ENCODE measurements around the gene RIBC2.
"Not testable (repeated sequence)": the region's sequence is repeated elsewhere in the genome, so short reads cannot be mapped to it uniquely, and the experiment has no call there.

RIBC2 gene

GRCh38 chr22:45448431-45448830 lies 34.9 kb downstream of the RIBC2 start:
- DNase-seq (ENCODE audit: low read depth in 2 of 2), result no peak

- not testable (repeated sequence) for DNase-seq (ENCODE audit: low read depth in 2 of 2)
Observed at GRCh38 chr22:45449442-45449841, 35.9 kb downstream of the RIBC2 start.

- DNase-seq (ENCODE audit: low read depth in 2 of 2), result no peak
Observed at GRCh38 chr22:45450101-45450785, 36.8 kb downstream of the RIBC2 start.

GRCh38 chr22:45450921-45451651 lies 37.6 kb downstream of the RIBC2 start:
- no peak for DNase-seq (ENCODE audit: low read depth in 2 of 2)

- DNase-seq (ENCODE audit: low read depth in 2 of 2), result no peak
Observed at GRCh38 chr22:45451972-45452371, 38.5 kb downstream of the RIBC2 start.

- no peak for DNase-seq (ENCODE audit: low read depth in 2 of 2)
Observed at GRCh38 chr22:45452565-45453379, 39.3 kb downstream of the RIBC2 start.

GRCh38 chr22:45453764-45454163 lies 40.3 kb downstream of the RIBC2 start:
- no peak for DNase-seq (ENCODE audit: low read depth in 2 of 2)

- no peak for DNase-seq (ENCODE audit: low read depth in 2 of 2)
Observed at GRCh38 chr22:45454275-45454674, 40.8 kb downstream of the RIBC2 start.

GRCh38 chr22:45455212-45455611 lies 41.7 kb downstream of the RIBC2 start:
- no peak for DNase-seq (ENCODE audit: low read depth in 2 of 2)

- no peak for DNase-seq (ENCODE audit: low read depth in 2 of 2)
Observed at GRCh38 chr22:45455621-45456020, 42.1 kb downstream of the RIBC2 start.

GRCh38 chr22:45456811-45457210 lies 43.3 kb downstream of the RIBC2 start:
- DNase-seq (ENCODE audit: low read depth in 2 of 2), result no peak

GRCh38 chr22:45458532-45458931 lies 45.0 kb downstream of the RIBC2 start:
- no peak for DNase-seq (ENCODE audit: low read depth in 2 of 2)

- no peak for DNase-seq (ENCODE audit: low read depth in 2 of 2)
Observed at GRCh38 chr22:45459235-45459634, 45.7 kb downstream of the RIBC2 start.

- DNase-seq (ENCODE audit: low read depth in 2 of 2), result no peak
Observed at GRCh38 chr22:45460288-45461109, 47.0 kb downstream of the RIBC2 start.

GRCh38 chr22:45462034-45462655 lies 48.7 kb downstream of the RIBC2 start:
- DNase-seq (ENCODE audit: low read depth in 2 of 2), result no peak

GRCh38 chr22:45463691-45464090 lies 50.2 kb downstream of the RIBC2 start:
- DNase-seq (ENCODE audit: low read depth in 2 of 2), result not testable (repeated sequence)

- DNase-seq (ENCODE audit: low read depth in 2 of 2), result no peak
Observed at GRCh38 chr22:45465633-45466032, 52.1 kb downstream of the RIBC2 start.

GRCh38 chr22:45468872-45469271 lies 55.4 kb downstream of the RIBC2 start:
- no peak for DNase-seq (ENCODE audit: low read depth in 2 of 2)

GRCh38 chr22:45469281-45470073 lies 56.0 kb downstream of the RIBC2 start:
- DNase-seq (ENCODE audit: low read depth in 2 of 2), result no peak

- no peak for DNase-seq (ENCODE audit: low read depth in 2 of 2)
Observed at GRCh38 chr22:45470871-45471270, 57.4 kb downstream of the RIBC2 start.

Measured in activated CD8-positive, alpha-beta memory T cell treated with anti-CD3 and anti-CD28 coated beads for 4 hours (primary cell).